Stimulated activated CD8-positive, alpha-beta memory T cell treated with anti-CD3 and anti-CD28 coated beads, Interleukin-2, amount 100 ng/mL, for 1 hour (primary cell): Measurements from ENCODE around the gene SNX20.
A peak's percentile ranks its signal among the peaks of the same experiment; 100 is the strongest.

Experiments
- DNase-seq, 2 donors: peaks; one replicate each; pipeline ENCODE4 v3.0.0-alpha.2; 2020; ENCODE audit warnings: low read depth in 2 of 2

Gene SNX20

DNA sequence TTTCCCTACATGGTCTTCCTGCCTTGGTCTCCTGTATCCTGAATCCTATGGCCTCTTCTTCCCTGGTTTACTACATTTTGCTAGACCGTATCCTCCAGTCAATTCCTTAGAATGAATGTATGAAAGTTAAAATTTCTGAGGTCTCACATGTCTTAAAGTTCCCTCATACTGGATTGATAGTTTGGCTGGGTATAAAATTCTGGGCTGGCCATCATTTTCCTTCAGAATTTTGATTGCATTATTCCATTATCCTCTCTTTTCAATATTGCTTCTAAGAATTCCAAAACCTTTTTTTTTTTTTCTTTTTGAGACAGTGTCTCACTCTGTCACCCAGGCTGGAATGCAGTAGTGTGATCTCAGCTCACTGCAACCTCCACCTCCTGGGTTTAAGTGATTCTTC, 23.1 kb upstream of the SNX20 start:
- no peak for DNase-seq

DNA sequence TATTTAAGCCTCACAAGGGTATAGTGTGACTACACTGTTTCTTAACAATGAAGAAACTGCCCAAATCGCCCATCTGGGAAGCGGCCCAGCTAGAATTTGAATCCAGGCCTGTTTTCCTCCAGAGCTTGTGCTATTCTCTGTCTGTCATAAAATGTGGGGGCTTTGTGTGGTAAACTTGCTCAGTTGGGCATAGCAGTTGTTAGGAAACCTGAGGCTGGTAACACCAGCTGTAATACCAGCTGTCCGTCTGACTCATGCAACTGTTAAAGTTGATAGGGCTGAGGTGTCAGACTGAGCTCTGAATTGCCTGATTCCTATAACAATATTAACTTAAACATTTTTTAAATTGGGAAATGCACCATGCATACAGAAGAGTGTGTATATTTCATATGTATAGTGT, 21.6 kb upstream of the SNX20 start:
- no peak for DNase-seq

DNA sequence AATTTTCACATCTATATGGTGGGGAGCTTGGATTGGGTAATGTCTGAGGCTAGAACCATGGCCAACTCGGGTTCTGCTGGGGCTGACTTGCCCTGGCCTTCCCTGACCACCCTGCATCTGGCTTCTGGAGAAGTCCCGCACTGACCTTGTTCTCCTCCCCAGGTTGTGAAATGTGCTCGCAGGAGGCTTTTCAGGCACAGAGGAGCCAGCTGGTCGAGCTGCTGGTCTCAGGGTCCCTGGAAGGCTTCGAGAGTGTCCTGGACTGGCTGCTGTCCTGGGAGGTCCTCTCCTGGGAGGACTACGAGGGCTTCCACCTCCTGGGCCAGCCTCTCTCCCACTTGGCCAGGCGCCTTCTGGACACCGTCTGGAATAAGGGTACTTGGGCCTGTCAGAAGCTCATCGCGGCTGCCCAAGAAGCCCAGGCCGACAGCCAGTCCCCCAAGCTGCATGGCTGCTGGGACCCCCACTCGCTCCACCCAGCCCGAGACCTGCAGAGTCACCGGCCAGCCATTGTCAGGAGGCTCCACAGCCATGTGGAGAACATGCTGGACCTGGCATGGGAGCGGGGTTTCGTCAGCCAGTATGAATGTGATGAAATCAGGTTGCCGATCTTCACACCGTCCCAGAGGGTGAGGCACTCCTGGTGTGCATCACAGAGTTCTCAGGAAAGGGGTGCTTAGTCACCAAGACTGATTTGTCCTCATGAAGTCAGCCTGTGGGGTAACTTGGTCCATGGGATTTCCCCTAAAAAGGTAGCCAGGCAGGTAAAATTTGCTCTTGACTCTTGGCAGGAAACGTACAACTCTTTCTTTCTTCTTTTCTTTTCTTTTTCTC, 18.4 kb upstream of the SNX20 start:
- no peak for DNase-seq

DNA sequence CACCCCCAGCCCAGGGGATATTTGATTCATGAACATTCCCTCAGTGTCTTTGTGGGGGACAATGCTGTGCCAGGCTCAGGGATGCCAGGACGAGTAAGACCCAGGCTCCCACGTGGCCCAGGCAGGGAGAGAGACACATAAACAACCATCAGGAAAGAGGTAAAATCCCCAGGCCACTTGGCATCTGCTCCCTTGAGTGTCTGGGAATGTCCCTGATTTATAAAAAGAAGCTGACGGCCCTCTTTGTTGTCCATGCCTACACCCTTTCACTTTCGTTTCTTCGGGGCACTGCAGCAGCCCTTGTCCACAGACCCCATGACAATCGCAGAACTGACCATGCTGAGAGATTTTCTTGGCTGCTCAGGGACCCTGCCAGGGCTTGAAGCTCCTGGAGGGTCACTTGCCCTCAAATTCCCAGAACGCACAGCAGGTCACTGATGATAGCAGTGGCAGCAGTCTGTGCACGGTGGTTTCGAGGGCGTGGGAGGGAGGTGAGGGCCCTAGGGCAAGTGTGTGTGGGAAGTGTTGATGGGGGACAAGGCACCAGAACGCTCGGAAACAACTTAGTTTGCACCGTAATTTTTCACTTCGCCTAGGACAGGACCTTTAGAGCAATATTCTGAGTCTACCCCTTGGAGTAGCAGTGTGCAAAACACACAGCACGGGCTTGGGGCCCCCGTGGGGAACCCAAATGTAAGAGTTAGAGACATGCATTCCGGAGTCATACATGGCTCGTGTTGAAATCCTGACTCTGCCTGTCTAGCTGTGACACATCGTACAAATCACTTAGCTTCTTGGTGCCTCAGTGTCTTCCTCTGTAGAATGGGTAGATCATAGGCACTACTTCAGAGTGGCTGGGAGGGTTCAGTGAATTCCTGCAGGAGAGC, 17.0 kb upstream of the SNX20 start:
- DNase-seq, result no peak

DNA sequence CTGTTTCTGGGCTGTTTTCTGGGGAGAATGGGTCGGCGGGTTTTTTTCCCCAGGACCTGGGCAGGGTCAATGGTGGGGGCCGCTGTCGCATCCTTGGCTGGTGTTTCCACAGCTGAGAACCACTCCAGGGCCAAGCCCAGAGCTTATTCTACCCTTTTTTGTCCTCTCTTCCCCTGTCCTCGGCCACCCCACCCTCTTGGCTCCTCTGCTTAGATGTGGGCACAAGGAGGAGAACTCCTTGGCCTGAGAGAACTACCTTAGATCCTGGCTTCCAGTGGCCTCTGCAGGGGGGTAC, 16.3 kb upstream of the SNX20 start:
- no peak for DNase-seq

DNA sequence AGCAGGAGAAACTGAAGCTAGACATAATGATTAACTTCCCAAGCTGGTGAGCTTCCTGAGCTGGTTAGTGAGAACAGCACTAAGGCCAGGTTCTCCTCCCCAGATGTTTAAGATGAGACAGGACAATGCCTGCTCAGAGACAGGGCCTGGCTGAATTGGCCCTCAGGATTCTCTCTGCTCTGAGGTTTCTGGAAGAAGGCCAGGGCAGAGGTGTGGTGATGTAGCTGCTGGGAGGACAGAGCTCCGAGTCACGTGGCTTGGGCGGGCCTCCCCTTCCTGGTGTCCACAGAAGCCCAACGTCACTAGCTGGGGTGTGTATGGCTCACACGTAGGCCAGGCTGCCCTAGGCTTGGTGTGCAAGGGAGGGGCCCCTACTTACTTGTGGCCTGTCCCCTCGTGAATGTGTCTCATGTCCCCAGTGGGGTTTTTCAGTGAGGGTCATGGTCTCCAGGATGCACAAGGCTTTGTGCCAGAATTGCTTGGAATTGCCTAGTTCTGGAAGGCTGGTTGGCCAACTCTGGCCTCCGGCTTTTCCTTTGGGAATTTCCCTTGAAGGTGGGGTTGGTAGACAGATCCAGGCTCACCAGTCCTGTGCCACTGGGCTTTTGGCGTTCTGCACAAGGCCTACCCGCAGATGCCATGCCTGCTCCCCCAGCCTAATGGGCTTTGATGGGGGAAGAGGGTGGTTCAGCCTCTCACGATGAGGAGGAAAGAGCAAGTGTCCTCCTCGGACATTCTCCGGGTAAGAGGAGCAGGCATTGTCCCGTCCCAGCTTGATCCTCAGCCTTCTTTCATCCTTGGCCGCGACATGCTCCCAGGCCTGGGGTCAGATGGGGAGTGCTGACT, 15.7 kb upstream of the SNX20 start:
- no peak for DNase-seq

- no peak for DNase-seq
Measured at GRCh38 chr16:50696126-50696525, 15.0 kb upstream of the SNX20 start.

DNA sequence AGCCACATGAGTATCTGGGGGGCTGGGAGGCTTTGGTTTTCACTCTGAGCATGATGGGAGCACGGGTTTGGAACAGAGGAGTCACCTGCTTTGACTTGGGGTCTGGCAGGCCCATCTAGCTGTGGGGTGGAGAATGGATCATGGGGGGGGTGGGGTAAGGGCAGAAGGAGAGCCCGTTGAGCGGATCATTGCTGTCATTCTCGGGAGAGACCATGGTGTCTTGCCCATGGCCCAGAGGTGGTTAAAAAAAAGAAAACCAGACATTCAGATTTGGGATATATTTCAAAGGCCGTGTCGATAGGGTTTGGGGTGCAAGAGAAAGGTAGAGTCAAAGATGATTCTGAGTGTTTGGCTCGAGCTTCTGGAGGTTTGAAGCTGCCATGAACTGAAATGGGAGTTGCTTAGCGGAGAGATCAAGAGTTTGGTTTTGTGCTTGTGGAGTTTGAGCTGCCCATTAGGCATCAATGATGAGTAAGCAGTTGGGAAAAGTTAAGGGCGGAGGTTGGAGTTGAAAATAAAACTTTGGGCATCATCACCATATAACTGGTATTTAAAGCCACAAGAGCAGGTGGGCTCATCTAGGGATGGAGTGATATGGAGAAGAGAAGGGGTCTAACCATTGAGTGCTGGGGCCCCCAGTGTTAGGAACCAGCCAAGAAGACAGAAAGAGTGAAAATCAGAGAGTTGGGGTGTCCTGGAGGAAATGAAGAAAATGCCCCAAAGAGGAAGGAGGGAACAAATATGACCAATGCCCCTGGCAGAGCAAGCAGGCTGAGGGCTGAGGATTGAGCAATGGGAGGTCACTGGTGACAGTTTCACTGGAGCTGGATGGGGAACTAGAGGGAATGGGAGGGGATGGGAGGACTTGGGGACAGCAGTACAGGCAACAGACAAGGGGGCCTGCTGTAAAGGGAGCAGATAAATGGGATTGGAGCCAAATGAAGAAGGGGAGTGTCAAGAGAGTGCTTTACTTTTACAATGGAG, 14.2 kb upstream of the SNX20 start:
- DNase-seq, result no peak

GRCh38 chr16:50694206-50694605, 13.1 kb upstream of the SNX20 start:
- no peak for DNase-seq

- no peak for DNase-seq
Measured at GRCh38 chr16:50692999-50693781, 12.1 kb upstream of the SNX20 start, which contains the start of gene NOD2. Gene NOD2, plus strand, starts transcription at chr16:50693606. Its CDS starts 5,890 bp downstream, at chr16:50699496.

GRCh38 chr16:50692644-50692998, 11.5 kb upstream of the SNX20 start:
- no peak for DNase-seq

GRCh38 chr16:50690177-50690576, 9.1 kb upstream of the SNX20 start:
- no peak for DNase-seq

- DNase-seq, result no peak
Measured at GRCh38 chr16:50688867-50689266, 7.8 kb upstream of the SNX20 start.

GRCh38 chr16:50688083-50688482, 7.0 kb upstream of the SNX20 start:
- DNase-seq, result no peak

DNA sequence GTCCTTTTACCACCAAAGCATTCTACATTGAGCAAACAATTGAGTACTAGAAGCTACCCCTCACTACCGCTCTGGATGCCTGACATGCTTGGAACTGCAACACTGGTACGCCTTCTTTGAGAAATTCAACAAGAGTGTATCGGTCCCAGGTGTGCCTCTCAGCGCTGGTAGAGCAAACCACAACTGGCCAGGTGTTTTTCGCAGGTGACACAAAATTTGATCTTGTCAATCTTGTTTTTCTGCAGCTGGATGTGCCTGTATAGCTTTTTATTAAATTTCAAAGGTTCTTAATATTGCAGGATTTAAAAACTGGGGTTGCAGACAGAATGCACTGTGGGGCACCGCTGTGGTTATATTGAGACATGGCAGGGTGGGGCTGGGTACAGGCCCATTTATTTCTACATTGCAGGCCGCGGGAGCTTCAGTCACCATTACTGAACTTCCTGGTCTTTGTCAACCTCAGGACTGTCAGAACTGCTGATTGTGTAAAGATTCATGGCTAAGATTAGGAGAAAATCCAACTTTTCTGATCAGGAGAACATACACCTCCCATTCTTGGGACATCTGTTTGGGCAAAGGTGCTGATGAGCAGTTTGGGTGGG, 4.5 kb upstream of the SNX20 start:
- DNase-seq, result no peak

DNA sequence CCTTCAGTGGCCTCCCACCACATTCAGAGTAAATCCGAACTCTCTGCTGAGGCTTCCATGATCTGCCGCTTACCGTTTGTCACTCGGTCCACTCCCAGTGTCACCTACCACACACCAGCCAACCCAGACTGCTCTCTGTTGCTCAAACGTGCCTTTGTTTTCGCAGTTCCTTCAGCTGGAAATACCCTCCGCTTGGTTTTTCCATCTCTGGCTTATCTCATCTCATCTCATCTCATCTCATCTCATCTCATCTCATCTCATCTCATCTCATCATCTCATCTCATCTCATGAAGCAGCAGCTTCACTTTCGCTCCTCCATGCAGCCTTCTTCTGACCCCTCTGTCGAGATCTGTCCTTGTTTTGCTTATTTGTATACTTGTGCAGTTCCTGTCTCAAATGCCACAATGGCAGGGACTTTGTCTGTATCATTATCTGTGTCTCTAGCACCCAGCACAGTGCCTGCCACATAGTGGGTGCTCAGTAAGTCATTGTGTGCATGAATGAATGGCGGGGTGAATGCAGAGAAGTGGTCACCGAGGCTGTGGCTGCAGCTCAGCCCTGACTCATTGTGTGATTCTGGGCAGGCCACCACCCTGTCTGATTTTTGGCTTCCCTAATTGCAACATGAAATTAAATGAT, 3.8 kb upstream of the SNX20 start:
- no peak for DNase-seq

DNA sequence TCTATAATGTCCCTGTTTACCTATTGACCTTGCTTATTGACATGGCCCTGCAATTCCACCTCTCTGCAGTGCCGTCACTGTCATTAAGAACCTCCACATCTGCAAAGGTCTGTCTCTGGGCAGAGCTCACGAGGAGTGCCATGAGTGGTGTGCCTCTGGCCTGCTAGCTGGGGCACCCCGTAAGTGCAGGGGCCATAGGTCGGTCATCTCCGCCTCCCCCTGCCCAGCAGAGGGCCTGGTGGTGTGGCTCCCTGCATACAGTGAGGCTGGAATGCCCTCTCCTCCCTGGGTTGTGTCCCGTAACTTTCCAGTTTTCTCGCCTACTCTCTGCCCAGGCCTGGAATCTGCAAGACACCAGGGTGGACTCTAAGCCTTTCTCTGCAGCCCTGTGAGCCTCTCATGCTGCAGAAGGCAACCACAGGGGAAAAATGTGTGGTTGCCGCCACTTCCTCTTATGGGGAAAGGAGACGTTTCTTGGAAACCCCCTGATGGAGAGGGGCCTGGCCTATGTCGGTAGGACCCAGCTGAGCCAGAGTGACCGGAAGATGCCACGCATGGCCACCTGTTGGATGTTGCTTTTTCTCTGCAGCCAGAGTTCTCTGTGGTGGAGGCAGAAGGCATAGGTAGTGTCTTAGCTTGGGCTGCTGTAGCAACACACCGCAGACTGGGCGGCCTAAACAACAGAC, 2.7 kb upstream of the SNX20 start:
- peak in 1 of 2 donors; percentile 43 for DNase-seq

GRCh38 chr16:50680556-50680893, 587 bp downstream of the SNX20 start:
- no peak for DNase-seq
